Heart left ventricle (tissue), 13 donors: ENCODE results near the gene COMMD9.

ENCODE experiments used
- CTCF ChIP-seq, 12 donors: fragments of 200-600 bp; sonication (generic) in 4 of 12; IDR thresholded peaks; one replicate each; pipeline versions ENCODE4 v1.5.0 to v1.8.0; 2018 to 2022; ENCODE audit warnings: antibody characterized with exemption in 12 of 12, mild to moderate bottlenecking in 5 of 12
- POLR2A ChIP-seq, 2 donors: fragments of 450-650 bp; IDR thresholded peaks; one replicate each; pipeline ENCODE4 v1.6.1; 2017; ENCODE audit warnings: antibody characterized with exemption in 2 of 2, mild to moderate bottlenecking in 2 of 2, moderate library complexity in 2 of 2
- donor health status: ischemic (EF 13 %, LVEDD 7.1; RV severe dilation, severe dysfunction).
- donor health status: DM: no; HTN: yes; CAD: no.
- donor health status: DM: no; HTN: no; CAD: no.
- donor health status: ischemic (EF 25% LVEDD 6.9; RV normal size, moderate dysfunction).
- donor health status: ischemic (EF 25% LVEDD 5.7; RV mildly dilated, moderate dysfunction).
- donor health status: ischemic (EF 35%, LVEDD 5.7; RV mildly dilated, moderate dysfunction).
- donor health status: nonischemic (EF 11% LVEDD 7.7; RV severe dilation, severe dysfunction).
- donor health status: DM: yes; HTN: yes; CAD: no.
- donor health status: PGD.
- donor health status: ischemic (EF 29% LVEDD 5.4; RV normal size, mild dysfunction).
- donor health status: nonischemic (EF 23%, LVEDD 6.1; RV moderate dilation, normal function).

GRCh38 chr11:36281850-36282249 is 7.4 kb downstream of the COMMD9 start:
- TF ChIP-seq CTCF (IDR thresholded peaks at IDR 0.05), result no peak
- no peak for TF ChIP-seq POLR2A (IDR thresholded peaks at IDR 0.05)
